ENCODE measurements around the gene APOOL.

DNA sequence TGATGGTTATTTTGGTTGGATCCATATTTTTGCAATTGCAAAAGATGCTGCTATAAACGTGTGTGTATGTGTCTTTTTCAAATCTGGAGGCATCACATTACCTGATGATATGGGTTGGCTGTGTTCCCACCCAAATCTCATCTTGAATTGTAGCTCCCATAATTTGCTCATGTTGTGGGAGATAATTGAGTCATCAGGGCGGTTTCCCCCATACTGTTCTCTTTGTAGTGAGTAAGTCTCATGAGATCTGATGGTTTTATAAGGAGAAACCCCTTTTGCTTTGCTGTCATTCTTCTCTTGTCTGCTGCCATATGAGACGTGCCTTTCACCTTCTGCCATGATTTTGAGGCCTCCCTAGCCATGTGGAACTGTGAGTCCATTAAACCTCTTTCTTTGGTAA is 33.4 kb downstream of the APOOL start:
- TF ChIP-seq POLR2AphosphoS5 (IDR thresholded peaks at IDR 0.05; ENCODE audit: low read depth, low read length) (no peak), POLR2A (IDR thresholded peaks at IDR 0.05; ENCODE audit: low read depth, low read length) (no peak), TAF1 (IDR thresholded peaks at IDR 0.05; ENCODE audit: borderline replicate concordance, low read depth, low read length) (no peak)

All from GM12892 (cell line).